DMS79 (cell line): ENCODE measurements around the gene CACNA2D2.
"Not testable (repeated sequence)": the region's sequence is repeated elsewhere in the genome, so short reads cannot be mapped to it uniquely, and the experiment has no call there.

Experiments
- DNase-seq: peaks from one replicate; lab custom pipeline; 2025; lab: John Stamatoyannopoulos, UW

Gene CACNA2D2

DNA sequence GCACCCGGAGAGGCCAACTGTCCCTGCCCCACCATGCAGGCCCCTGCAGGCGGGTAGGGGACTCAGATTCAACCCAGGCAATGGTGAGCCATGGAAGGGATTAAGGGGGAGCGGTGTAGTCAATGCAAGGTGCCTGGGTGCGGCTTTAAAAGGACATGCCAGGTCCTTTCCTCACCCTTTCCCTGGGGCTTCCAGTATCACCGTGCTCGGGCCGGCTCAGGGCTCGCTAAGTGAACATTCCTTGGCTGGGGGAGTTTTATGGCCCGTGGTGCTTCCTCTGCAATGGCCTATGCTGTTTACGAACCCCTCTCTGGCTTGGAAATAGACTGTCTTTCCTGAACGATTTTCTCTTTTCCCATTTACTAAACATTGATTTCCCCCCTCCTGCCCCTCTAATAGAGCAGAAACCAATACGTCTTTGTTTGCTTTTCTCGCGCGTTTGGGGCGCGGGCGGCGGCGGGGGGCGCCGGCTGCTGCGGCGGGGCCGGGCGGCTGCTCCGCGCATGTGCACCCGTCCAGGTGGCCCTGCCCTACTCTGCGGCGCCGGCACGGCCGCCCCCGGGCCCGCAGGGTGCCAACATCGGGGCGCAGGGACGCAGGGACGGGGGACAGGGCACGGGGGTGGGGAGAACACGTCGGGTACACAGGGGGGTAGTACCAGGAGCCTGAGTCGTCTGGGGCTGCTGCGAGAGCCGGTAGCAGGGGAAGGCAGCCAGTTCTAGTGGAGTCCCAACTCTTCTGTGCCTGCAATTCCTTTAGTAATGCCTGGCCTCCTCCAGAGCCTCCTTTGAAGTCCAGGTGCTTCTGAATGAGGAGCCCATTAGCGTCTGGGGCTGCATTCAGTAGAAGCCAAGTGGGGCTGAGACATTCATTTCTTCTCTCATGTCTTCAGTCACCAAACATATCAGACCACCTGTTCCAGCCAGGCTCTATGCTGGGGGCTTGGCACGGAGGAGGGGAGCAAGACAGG lies 26.9 kb upstream of the CACNA2D2 start:
- no peak for DNase-seq

DNA sequence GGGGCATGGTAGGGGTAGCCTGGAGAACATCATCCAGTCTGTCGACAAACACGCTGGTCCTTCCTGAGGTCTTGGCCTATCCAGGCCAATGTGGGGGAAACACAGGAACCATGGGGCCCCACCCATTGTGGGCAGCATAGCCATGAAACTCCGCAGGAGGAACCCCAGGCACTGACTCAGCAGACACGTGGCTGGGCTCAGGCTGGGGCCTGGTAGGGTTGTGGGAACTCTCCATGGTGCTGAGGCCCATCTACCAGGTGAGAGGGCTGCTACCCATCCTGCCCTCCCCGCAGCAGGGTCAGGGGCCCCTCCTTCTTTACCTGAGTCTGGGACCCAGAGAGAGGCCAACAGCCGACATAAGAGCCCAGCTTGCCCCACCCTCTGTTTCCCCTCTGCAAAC lies 22.6 kb upstream of the CACNA2D2 start:
- no peak for DNase-seq

DNA sequence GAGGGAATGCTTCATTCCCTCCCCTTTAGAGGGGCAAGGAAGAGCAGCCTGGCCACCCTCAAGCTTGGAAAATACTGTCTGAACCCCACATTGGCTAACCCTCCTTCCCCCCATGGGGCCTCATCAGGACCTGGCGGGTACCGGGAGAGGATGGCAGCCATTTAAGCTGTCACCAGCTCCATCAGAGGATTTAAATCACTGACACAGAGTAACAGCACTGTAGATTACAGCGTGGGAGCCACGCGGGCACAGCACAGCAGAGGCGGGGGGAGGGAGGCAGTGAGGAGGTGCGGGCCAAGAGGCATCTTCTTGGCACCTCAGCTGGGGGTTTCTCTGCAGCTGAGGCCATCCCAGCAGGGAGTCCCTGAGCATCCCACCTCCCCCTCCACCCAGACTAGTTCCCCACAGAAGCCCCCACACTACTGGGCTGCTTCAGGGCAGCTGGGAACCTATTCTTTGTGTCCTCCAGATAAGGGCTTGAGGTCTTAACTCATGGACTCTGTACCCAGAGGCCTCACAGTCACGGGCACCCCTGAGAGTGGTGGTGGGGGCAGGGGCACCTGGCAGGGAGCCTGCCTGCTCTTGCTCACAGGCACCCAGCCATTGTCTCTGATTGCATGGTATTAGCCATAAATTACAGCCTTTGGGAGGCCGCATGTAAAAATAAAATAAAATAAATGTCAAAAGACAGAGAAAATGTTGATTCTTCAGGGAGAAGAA lies 21.9 kb upstream of the CACNA2D2 start:
- DNase-seq, result no peak

DNA sequence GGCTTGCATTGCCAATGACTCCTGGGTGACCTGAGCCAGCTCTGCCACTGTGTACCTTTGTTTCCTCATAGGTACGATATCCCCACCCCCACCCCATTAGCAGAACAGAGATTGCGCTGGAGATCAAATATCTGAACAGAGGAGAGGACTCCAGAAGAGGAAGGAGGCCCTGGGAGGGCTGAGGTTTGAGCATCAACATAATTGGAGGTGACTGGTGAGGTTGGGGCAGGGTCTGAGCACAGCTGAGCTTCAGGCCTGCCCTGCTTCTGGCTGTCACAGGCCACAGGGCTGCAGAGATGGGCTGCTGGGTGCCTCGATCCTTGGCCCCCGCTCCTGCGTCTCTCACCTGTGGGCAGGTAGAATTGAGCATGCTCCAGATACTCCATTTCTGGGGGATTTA lies 21.3 kb upstream of the CACNA2D2 start:
- DNase-seq, result no peak

DNA sequence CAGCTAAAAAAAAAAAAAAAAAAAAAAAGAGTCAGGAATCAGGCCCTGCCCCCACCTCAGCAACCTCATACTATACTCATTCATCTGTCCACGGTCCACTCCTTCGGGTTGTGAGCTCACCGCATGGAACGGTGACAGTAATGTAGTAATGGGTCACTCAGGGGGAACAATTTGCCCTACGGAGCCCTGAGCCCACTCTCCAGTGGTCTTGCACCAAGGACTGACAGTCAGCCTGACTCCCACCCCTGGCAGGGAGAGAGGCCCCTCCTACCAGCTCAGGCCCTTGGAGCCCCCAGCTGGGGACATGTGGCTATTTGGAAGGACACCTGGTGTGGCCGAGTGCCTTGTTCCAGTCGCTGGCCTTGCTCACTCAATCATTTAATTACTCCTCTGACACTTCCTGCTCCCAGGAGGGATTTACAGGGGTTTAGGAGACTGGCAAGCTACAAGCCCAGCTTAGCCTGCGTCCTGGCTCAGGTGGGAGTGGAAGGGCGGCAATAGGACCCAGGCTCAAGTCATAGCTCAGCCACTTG lies 19.9 kb upstream of the CACNA2D2 start:
- DNase-seq, result no peak

DNA sequence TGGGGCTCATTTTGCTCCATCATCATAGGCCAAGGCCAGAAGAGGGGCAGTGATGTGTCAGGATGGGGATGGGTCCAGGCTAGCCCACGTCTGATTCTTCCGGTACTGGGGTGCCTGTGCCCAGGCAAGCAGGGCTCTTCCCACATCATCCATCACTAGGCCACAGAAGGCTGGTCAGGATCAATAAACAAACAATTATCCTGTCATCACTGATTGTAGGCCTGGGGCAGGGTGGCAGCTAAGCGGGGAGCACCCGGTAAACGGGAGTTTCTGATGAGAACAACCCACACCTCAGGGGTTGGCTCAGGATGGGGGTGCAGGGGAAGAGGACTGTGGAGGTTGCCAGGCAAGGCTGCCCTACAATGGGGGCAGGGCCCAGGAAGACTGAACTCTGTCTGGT lies 18.1 kb upstream of the CACNA2D2 start:
- no peak for DNase-seq

DNA sequence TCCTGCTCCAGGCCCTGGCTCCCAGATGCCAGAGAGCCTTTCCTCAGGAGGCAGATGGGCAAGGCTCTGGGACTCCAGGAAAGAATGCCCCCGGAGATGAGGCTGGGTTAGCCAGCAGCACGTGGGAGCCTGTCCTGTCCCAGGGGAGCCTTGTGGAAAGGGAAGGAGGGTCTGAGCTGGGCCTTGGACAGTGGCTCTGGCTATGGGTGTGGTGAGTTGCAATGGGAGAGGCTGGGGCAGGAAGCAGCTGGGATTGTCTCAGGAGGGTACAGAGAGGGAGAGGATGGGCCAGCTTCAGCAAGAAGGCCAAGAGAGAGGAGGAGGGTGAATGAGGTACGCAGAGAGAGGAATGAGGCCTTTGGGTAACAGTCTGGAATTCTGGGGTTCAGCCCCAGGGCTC lies 17.4 kb upstream of the CACNA2D2 start:
- no peak for DNase-seq

DNA sequence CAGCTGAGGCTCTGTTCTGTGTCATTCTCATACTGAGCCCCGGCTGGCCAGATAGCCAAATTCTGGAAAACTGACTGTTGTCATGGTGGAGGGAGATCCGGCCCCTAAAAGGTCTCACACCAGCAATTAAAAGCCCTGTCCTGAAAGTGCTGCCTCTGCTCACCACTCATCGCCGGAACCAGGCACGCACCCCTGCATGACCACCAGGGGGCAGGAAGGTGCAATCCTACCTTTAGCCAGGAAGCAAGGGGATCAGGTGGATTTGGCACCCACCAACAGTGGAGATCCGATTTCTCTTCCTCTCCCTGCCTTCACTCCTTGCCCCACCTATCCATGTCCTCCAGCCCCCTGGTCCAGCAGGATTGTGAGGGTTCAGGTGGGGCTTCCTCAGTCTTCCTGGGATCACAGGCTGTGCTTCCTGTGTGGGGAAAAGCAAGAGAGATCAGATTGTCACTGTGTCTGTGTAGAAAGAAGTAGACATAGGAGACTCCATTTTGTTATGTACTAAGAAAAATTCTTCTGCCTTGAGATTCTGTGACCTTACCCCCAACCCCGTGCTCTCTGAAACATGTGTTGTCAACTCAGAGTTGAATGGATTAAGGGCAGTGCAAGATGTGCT lies 16.1 kb upstream of the CACNA2D2 start:
- peak; percentile 26 for DNase-seq

DNA sequence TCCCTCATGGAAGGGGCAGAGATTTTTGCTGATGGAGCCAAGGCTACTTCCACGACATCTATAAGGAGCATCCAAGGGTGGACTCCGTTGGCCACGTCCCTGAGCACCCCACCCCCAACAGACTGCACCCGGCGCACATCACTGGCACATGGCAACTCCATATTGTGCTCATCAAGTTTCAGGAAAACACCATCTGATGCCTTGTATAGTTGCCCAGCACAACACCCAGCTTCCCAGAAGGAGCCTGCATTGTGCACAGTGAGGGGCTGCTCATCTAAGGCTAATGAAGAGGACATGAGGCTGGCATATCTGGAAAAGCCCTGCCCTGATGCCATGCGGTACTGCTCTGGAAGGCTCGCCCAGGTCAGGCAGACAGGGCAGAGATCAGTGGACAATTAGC lies 15.0 kb upstream of the CACNA2D2 start:
- DNase-seq, result no peak

DNA sequence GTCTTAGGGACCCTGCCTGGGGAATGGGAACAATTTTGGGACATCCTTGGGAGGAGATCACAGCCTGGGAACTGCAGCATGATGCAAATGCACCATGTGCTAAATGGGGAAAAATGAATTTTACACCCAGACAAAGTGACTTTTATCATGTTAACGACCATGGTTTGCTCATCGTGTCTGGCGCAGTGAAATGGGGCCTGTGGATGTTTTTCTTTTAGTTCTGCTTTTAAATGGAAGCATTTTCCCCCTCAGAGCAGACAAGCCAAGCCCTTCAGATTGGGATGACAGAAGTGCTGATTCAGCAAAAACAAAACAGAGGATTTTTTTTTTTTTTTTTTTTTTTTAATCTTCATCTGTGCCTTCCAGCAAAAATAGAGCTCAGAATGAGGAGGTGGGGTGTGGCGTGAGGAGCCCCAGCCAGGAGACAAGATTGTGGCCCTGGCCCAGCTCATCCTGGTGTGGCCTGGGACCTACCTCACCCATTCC lies 14.3 kb upstream of the CACNA2D2 start:
- DNase-seq, result no peak

DNA sequence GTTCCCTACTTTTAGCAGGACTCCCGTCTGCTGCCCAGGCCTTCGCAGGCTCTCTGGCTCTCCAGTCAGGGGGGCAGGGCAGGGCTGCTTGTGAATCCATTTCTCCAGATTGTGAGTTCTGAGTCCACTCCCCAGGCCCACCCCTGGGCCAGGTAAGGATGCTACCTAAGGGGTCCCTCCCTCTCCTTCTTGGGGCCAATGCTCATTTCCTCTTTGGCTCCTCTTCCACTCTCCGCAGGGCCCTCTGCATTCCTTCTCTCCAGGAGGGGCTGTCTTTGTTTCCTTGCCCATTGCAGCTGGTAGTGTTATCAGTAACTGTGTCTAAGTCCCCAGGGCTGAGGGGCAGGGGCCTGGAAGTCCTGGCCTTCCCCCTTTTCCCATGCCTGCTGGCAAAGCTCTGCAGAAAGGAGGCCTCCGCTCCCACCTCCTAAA lies 13.0 kb upstream of the CACNA2D2 start:
- DNase-seq, result peak; percentile 62

DNA sequence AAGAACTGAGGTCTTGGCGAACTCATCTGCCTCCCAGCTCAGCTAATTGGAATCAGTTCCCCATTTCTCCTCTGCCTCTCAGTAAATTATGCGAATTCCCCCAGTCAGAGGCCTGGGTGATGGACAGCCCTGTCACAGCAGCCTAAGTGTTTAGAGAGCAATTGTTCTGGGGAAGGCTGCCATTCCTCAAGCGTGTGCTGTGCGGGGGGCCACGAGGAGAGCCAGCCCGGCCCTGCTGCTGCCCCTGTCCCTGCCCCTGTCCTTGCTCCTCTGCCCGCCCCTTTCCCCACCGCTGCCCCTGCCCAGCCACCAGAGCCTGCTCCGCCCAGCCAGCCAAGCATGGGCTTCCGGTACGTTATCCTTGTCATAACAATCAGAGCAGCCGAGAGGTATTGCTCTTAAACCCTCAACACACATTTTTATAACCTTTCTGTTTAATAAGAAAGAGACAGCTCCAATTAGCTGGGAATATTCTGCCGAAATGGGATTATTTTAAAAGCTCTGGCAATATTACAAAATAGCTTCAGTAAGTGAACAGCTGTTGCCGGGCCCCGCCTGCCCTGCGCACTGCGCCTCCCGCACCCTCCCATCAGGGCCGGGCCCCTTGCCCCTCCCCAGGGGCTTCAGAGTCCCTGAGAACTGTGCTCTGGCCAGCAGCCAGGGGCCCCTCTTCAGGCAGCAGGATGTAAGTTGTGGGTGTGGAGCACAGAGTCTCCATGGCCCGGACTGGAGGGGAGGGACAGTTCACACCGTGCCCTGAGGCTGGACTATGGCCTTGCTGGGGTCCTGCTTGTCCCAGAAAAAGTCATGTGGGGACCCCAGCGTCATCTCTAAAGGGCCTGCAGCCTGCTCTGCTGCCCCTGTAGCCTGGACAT lies 12.4 kb upstream of the CACNA2D2 start:
- DNase-seq, result peak; percentile 71

DNA sequence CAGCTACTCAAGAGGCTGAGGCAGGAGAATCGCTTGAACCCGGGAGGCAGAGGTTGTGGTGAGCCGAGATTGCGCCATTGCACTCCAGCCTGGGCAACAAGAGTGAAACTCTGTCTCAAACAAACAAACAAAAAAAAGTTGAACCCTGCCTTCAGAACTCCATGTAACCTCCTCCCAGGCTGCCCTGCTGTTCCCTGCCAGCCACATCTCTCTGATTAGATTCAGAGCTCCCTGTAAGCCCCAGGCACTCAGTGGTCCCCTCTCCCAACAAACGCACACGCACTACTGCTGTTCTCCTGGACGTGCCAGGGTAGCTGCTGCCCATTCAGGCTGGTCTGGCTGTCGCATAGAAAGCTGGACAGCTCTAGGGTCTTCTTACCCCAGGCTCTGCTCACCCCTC lies 9.5 kb upstream of the CACNA2D2 start:
- not testable (repeated sequence) for DNase-seq

DNA sequence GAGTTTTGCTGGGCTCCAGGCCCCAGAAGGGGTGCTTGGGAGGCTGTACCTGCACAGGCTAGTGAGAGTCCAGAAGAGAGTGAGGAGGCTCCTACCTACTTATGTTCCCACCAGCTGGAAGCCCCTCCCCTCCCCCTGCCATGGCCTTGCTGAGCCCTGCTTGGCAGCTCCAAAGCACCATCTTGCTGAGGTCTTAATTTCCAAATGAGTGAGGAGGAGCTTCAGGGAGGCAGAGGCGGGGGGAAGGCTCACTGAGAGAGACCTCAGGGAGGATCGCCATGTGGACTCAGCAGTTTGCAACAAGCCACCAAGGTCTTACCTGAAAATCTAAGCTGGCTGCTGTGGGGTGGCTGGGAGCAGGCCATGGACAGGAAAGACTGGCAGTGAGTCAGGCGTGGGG lies 8.7 kb upstream of the CACNA2D2 start:
- no peak for DNase-seq

DNA sequence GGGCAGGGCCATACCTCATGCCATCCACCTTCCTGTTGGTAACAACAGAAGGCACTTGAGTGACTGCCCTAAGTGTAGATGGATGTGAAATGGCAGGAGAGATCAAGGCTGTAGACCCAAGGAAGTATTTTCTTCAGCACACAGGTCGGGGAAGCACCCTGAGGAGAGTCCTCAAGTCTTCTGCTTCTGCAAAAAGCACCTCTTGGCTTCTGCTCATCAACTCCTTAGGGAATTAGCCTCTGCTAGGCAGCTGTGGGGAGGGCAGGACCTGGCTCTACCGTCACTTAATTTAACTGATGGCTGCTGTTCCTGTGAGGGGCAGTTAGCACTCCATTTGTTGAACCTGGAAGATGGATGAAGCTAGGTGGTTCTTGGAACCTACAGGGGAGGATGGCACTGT lies 6.9 kb upstream of the CACNA2D2 start:
- no peak for DNase-seq

DNA sequence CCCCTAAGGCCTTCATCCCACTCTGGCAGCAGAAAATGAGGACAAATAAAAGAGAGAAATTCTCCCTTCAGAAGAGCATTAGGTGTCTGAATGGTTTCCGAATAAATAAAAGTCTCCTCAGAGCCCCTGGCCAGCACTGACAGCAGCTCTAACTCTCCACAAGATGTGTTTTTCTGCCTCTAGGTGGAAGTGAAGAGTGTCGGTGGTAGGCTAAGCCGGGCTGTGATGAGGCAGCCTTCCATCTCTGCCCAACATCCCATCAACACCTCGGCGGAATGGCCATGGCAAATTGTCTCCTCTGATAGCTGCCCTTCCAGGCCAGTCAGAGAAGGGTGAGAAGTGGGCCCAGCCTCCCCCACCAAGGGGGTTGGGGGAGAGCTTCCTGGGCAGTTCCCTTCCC lies 6.3 kb upstream of the CACNA2D2 start:
- no peak for DNase-seq

DNA sequence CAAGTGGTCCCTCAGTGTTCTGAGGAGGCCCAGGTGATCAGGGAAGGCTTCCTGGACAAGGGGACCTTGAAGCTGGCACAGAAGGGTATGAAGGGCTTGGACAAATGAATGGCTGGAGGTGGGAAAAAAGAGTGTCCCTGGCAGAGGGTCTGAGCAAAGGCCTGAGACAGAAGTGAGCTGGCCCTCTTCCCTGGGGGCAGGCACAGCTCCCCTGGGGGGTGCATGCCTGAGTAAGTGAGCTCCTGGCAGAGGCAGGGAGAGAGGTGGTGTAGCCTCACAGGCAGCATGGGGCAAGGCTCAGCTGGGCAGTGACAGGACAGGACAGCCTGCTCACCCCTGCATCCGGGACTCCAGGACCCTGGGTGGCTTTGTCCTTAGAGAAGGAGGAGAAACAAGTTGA lies 5.4 kb upstream of the CACNA2D2 start:
- no peak for DNase-seq

DNA sequence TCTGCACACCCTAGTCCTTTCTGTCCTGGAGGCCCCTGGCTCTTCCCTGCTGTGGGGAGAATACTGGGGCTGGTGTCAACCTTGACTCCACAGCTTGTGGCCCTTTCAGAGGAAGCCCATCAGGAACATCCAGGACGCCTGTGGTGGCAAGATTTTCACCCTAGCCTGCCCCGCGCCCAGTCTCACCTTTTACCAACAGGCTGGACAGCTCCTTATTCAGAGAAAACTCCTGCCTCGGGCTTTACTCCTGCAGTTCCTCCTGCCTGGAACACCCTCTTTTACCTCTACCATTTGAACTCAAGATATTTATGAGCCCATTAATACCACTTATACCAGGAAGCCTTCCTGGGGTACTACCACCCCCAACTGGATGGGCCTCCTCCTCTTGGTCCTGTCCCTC lies 2.7 kb upstream of the CACNA2D2 start:
- no peak for DNase-seq

DNA sequence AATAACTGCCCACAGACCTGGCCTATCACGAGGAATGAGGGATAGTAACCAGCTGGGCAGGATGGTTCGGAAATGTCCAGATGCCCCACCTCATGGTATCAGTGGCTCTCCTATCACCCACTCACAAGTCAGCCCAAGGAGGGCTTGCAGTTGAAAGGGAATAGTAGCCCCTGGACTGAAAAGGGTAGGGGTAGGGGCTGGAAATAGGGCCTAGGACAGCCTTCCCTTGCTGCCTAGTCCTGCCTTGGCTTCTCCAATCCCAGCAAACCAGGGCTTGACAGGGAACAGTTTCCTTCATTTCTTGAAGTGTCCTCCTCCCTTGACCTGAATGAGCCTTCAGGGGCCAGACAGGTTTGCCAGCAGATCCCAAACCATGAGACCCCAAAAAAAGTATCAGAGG lies 1.2 kb upstream of the CACNA2D2 start:
- DNase-seq, result no peak

DNA sequence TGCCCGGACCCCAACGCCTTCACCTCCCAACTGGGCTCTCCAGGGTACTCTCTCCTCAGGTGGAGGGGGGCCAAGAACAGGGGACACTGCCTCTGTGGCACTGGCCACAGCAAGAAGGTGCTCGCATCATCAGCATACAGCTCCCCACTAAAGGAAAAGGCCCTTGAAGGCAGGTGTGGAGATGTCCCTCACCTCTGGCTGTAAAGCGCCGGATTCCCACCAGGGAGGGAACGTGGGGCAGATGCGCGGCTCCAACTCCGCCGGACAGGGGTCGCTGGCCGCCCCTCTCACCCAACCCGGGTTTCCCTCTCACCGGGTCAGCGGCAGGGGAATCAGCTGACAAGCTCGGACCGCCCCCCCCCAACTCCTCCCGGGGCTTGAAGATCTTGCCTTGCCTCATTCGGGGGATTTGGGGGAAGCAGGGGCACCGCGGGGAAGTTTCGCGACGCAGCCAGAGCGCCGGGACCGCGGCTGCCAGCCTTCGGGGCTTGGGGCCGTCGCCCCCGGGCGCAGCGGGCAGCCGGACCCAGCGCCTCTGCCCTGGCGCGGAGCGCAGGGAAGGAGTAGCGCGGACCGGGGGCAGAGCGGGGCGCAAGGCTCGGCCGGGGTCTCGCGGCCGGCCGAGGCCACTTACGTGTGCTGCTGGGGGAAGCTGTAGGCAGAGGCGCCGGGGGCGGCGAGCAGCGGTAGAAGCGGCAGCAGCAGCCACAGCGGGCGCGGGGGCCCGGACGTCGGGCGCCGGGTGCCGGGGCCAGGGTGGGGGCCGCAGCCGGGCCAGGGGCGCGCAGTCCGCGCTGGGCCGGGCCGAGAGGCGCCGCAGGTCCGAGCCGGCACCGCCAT lies 630 bp downstream of the CACNA2D2 start:
- DNase-seq, result no peak

DNA sequence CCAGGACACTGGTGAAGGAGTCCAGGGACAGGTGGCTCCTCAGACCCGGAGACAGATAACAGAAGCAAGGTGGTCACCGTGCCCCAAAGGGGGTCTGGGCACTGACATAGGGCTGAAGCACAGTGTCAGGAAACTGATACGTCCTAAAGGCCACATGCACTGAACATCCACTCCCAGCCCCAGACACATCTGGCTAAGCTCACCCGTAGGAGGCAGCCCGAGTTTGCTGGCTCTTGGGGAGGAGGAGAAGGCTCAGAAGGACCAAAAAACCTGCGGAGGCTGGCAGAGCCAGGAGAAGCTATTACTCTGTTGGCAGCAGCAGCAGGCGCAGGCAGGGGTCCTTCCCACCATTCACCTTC lies 1.2 kb downstream of the CACNA2D2 start:
- DNase-seq, result no peak
